GM23248 (cell line): Measurements from ENCODE around the gene KLHL2.

Experiments used
- EZH2 ChIP-seq: fragments of 200-600 bp; sonication (generic); IDR thresholded peaks from 2 replicates; pipeline ENCODE4 v1.6.1; 2018; ENCODE audit warnings: antibody characterized with exemption, mild to moderate bottlenecking; ENCODE audit not compliant: insufficient read depth, poor library complexity, severe bottlenecking
- EZH2phosphoT487 ChIP-seq: fragments of 200-600 bp; sonication (generic); IDR thresholded peaks from 2 replicates; pipeline ENCODE4 v1.6.1; 2018; ENCODE audit warnings: antibody characterized with exemption, moderate library complexity, mild to moderate bottlenecking, low read depth; ENCODE audit not compliant: insufficient read depth

- TF ChIP-seq EZH2 (no peak), EZH2phosphoT487 (no peak)
These were observed 14.9 kb upstream of the KLHL2 start for GRCh38 chr4:165192500-165192898.
